ENCODE measurements around the gene SLC9A3. TPM values are rescaled to one million over a fixed set of nuclear protein-coding genes. Genes with fewer than 3 reads are reported as not detected.

Gene SLC9A3
- total RNA-seq, 1 experiment from 2014 or later, result 0.85 TPM

- WGBS (ENCODE audit: extremely low coverage, insufficient read length, low lambda C conversion rate), result no CpG with 5 or more reads among the region's 137 CpGs
- H3T11ph ChIP-seq (ENCODE audit: low read length), result no peak overlapping the region
- H4K20me1 ChIP-seq (ENCODE audit: control insufficient read depth, insufficient read depth, insufficient read length), result no peaks in the 10 kb centered on the region
- peak overlapping the region; percentile 63 for H3K4me2 ChIP-seq (ENCODE audit: insufficient read depth, insufficient read length, low read length)
- peak; percentile 71 for DNase-seq
- H3K9me3 ChIP-seq (ENCODE audit: control insufficient read depth, low read depth, low read length), result no peaks in the 10 kb centered on the region
- H3K56ac ChIP-seq (ENCODE audit: insufficient read length, low read depth, low read length), result no peak overlapping the region
- peaks cover 7 to 11% of the 10 kb centered on the region in 2 experiments for H3K4me1 Mint-ChIP-seq
- no peak overlapping the region for H2AFZ ChIP-seq (ENCODE audit: low read length)
- H3K9me3 Mint-ChIP-seq, result no peaks in the 10 kb centered on the region
- H3K27ac ChIP-seq (ENCODE audit: insufficient read length, low read depth, low read length), result no peak overlapping the region
- H4K8ac ChIP-seq (replicated peaks; ENCODE audit: insufficient read length, low read depth, low read length), result no peak overlapping the region
- peak overlapping the region; percentile 79 for H3K18ac ChIP-seq (ENCODE audit: insufficient read length, low read depth, low read length)
- no peak overlapping the region for H2AK5ac ChIP-seq (ENCODE audit: insufficient read length, low read length)
- TF ChIP-seq, protein P1, sequence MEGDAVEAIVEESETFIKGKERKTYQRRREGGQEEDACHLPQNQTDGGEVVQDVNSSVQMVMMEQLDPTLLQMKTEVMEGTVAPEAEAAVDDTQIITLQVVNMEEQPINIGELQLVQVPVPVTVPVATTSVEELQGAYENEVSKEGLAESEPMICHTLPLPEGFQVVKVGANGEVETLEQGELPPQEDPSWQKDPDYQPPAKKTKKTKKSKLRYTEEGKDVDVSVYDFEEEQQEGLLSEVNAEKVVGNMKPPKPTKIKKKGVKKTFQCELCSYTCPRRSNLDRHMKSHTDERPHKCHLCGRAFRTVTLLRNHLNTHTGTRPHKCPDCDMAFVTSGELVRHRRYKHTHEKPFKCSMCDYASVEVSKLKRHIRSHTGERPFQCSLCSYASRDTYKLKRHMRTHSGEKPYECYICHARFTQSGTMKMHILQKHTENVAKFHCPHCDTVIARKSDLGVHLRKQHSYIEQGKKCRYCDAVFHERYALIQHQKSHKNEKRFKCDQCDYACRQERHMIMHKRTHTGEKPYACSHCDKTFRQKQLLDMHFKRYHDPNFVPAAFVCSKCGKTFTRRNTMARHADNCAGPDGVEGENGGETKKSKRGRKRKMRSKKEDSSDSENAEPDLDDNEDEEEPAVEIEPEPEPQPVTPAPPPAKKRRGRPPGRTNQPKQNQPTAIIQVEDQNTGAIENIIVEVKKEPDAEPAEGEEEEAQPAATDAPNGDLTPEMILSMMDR (conservative IDR thresholded peaks at IDR 0.05), result no peak
- no peak overlapping the region for H2BK15ac ChIP-seq (ENCODE audit: low read depth, low read length)
- peaks cover 0 to 6% (median 0%) of the 10 kb centered on the region in 3 experiments; a peak in 2 of 7 replicates for H3K36me3 Mint-ChIP-seq (ENCODE audit: insufficient read depth in 1 of 3, low read depth in 3 of 3)
- H3K79me2 ChIP-seq (ENCODE audit: insufficient read depth, low read length), result no peaks in the 10 kb centered on the region
- H4K91ac ChIP-seq (ENCODE audit: insufficient read length, low read depth, low read length), result no peak overlapping the region
- no peak overlapping the region for H3K23ac ChIP-seq (ENCODE audit: insufficient read length, low read depth, low read length)
- no peak overlapping the region for H2BK12ac ChIP-seq (ENCODE audit: insufficient read length, low read depth, low read length)
- H3K27me3 ChIP-seq (ENCODE audit: insufficient read depth, low read length), result peaks cover 25% of the 10 kb centered on the region; the same call in 1 of the 2 replicates
- peak overlapping the region; percentile 37 for H3K9ac ChIP-seq (ENCODE audit: extremely low read depth, insufficient read length, low read length)
- H2BK20ac ChIP-seq (ENCODE audit: low read depth, low read length, poor library complexity, severe bottlenecking), result no peak overlapping the region
- H3K14ac ChIP-seq (ENCODE audit: insufficient read depth, low read length), result peak overlapping the region; percentile 88
- H3K79me1 ChIP-seq (ENCODE audit: insufficient read depth, low read depth, low read length, poor library complexity, severe bottlenecking), result no peaks in the 10 kb centered on the region
- H3K4me1 ChIP-seq (ENCODE audit: insufficient read depth, low read length), result no peaks in the 10 kb centered on the region
- no peak overlapping the region for H3K4ac ChIP-seq (ENCODE audit: low read depth, low read length)
- H4K5ac ChIP-seq (ENCODE audit: insufficient read length, low read depth, low read length), result no peak overlapping the region
- no peak overlapping the region for H3K27ac Mint-ChIP-seq
- no peak overlapping the region for H2BK120ac ChIP-seq (ENCODE audit: low read depth, low read length, poor library complexity, severe bottlenecking)
- H2BK5ac ChIP-seq (ENCODE audit: insufficient read length, low read length), result no peak overlapping the region
- peak overlapping the region; percentile 64 to 75 for H3K4me3 Mint-ChIP-seq
- peaks cover 42% of the 10 kb centered on the region for H3K27me3 Mint-ChIP-seq (ENCODE audit: low read depth)
- peaks cover 16% of the 10 kb centered on the region for H3K23me2 ChIP-seq (ENCODE audit: insufficient read length, low read depth, low read length, poor library complexity, severe bottlenecking)
These were observed 51.3 kb downstream of the SLC9A3 start for GRCh38 chr5:472656-473550.

Data from H9 (cell line).